Limb (tissue), 2 donors: Measurements from ENCODE around the gene CALML3.

Experiments used
- DNase-seq, 2 donors: peaks; one replicate each; pipeline ENCODE4 v3.0.0-alpha.2; 2016; ENCODE audit errors: extremely low spot score in 2 of 2

CALML3 gene

GRCh38 chr10:5566614-5567013 is 41.9 kb downstream of the CALML3 start:
- peak in 1 of 2 donors; percentile 27 for DNase-seq

DNA sequence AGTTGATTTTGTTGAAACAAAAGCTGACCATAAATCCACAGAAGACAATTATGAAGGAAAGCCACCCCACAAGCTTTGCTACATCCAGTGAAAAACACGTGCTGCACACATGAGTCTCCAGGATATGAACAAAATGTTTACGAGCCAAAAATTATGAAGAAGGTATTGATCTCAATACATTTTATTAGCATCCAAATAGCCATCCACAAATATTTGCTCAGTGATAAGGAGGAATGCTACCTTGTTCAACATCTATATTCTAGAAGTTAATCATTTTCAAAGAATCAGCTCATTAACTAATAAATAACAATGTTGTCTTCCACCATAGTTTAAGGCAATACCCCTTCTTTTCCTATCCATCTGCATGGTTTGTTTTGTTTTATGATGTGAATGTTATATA is 42.7 kb downstream of the CALML3 start:
- no peak for DNase-seq

DNA sequence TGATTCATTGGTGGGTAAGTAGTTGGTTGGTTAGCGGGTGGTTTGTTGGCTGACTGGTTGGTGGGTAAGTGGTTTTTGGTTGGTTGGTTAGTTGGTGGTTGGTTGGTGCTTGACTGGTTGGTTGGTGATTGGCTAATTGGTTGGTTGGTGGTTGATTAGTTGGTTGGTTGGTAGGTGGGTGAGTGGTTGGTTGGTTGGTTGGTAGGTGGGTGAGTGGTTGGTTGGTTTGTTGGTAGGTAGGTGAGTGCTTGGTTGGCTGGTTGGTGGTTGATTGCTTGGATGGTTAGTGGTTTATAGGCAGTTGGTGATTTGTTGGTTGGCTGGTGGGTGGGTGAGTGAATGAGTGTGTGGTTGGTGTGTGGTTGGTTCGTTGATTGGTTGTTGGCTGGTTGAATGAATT is 44.2 kb downstream of the CALML3 start:
- DNase-seq, result no peak

- DNase-seq, result no peak
These were observed 44.8 kb downstream of the CALML3 start for GRCh38 chr10:5569568-5569967.

DNA sequence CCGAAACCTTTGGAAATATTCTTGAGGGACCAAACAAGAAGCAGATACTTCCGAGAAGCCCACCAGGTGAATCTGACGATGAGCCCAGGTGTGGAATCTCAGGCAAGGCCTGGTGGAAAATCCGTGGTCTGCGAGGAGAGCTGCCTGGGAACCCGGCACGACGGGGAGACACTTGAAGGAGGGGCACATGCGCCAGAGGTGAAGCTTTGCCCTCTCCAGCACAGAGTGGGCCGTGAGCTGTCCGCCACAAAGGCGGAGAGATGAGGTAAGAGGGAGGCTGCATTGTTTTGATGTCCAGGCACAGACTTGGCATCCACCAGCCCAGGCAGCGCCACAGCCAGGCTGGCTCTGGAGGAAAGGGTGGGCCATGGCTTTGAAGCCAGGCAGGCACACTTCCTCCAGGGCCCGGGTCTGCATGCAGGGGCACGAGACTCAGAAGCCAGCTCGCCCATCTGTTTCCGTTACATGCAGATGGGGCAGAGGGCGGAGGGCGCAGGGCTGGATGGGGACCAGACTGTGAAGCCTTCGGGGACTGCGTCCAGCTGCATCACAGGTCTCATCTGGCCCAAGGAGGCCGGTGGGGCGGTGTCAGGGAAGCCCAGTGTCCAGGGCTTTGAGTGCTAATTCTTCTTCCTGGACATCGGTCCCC is 45.4 kb downstream of the CALML3 start:
- no peak for DNase-seq

DNA sequence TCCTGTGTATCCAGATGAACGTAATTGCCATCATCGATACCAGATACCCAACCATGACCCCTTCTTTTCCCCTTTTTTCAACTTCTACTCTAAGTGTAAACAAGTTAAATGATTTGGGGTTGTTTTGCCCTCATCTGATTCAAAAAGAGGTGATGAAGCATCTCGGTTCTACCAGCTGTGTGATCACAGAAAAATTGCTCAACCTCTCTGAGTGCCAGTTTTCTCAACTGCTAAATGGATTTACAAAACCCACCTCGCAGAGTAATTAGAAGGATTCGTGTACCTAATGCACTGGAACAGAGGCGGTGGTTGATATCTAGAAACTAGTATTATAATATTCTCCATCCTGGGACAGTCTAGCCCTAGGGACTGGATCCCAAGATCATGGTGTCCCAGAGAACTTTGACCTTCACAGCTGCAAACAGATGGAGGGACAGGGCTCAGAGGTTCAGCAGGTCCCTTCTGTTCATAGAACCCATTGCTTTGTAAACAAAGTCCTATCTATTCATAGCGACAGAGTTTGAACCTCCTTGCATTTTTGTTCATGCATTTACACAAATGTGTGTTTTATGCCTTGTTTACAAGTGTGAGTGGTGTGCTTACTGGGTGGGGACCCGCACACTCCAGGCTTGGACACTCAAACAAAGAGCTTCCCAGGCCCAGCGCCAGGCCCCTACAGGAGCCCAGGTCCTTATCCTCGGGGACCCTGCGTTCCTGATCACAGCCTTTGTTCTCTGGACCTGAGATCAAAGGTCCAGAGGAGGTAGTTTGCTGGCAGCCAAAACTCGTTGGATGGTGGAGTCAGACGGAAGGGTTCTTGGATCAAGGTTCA is 46.4 kb downstream of the CALML3 start:
- no peak for DNase-seq

GRCh38 chr10:5571826-5572225 is 47.1 kb downstream of the CALML3 start:
- no peak for DNase-seq

GRCh38 chr10:5573319-5573950 is 48.7 kb downstream of the CALML3 start:
- DNase-seq, result no peak

DNA sequence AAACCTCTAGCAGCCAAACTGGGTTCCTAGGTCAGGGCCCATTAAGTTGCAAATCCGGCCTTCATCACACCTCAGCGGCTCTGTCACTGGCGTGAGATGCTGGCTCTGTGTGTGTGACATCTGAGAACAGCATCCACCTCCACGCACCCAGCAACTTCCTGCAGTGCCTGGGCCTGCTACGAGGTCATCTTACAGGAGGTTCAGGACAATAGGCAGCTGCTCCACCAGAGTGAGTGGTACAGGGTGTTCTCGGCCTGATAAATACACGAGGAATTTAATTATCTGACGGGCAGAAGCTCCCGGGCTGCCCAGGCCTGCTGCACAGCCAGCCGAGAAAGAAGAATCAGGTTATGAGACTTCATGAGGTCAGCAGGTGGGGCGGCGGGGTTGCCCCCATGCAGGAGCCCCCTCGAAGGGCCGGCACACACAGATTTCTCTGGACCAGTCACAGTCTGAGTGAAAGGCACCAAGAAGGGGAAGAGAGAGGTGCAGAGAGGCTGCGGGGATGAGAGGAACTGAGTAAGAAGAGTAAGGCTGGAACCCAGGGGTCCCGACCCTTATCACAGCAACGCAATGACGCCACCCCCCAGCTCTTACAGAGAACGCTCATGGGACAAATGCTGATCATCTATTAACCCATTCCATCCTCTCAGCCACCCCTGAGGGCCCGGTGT is 49.3 kb downstream of the CALML3 start:
- no peak for DNase-seq

DNA sequence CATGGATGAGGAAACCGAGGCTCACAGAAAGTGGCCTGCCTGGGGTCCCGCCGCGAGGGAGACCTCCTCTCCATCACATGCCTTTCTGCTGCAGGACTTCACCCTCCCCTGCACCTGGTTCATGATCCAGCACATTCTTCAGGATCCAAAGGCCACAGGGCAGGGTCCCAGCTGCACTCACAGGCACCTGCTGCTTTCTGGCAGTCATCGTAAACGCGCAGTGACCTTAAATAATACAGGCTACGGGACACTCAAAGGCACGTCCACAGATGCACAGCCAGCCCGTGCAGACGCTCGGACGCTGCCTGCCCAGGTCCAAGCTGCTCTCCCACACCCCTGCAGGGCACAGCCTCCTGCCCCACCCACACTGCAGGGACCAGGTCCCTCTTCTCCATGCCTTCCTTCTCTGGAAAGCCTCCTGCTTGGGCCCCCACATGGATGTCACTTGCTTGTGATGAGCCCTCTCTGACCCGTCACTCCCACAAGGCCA is 49.9 kb downstream of the CALML3 start:
- peak in 1 of 2 donors; percentile 31 for DNase-seq

GRCh38 chr10:5575144-5575481 is 50.4 kb downstream of the CALML3 start:
- DNase-seq, result peak in 1 of 2 donors; percentile 37

GRCh38 chr10:5575482-5576153 is 50.9 kb downstream of the CALML3 start:
- peak in 1 of 2 donors; percentile 47 for DNase-seq

- no peak for DNase-seq
These were observed 51.5 kb downstream of the CALML3 start for GRCh38 chr10:5576154-5576748.
